Measurements from ENCODE around the gene SLC17A9. TPM values are rescaled to one million over a fixed set of nuclear protein-coding genes. Genes with fewer than 3 reads are reported as not detected.

The SLC17A9 gene
- total and polyA plus RNA-seq, 10 of the 15 experiments (the other 5 are each of a cell fraction or from before 2014, with no cell fraction given) = 0.72 to 74.1 (median 29.4) TPM

GRCh38 chr20:63014287-63014686 lies 61.8 kb downstream of the SLC17A9 start:
- Histone ChIP-seq H3K27ac (ENCODE audit: control insufficient read depth, insufficient read depth) (peak overlapping the region; percentile 24; the same call in 1 of the 2 replicates), H3K4me3 (peak overlapping the region; percentile 52; the same call in 1 of the 2 replicates), H3K9ac (ENCODE audit: control insufficient read depth, insufficient read depth, low read length) (peak overlapping the region; percentile 26), H3K36me3 (ENCODE audit: control insufficient read depth in 2 of 2, insufficient read depth in 2 of 2, low read length in 1 of 2) (no peaks in the 10 kb centered on the region; a peak in 1 of 4 replicates), H3K4me2 (ENCODE audit: control insufficient read depth, insufficient read depth) (peak overlapping the region; percentile 15; the same call in 1 of the 2 replicates), H3K79me2 (ENCODE audit: control insufficient read depth, insufficient read depth, low read length) (peaks cover 55% of the 10 kb centered on the region), H3K4me1 (ENCODE audit: control insufficient read depth, insufficient read depth, low read length) (peaks cover 30% of the 10 kb centered on the region), H2AFZ (ENCODE audit: control insufficient read depth, low read depth, low read length) (no peak overlapping the region), H3K9me3 (replicated peaks; ENCODE audit: control insufficient read depth, insufficient read depth, low read length) (peaks cover 3% of the 10 kb centered on the region), H4K20me1 (ENCODE audit: control insufficient read depth, insufficient read depth) (no peaks in the 10 kb centered on the region), H3K27me3 (replicated peaks in 1 of 2; ENCODE audit: control insufficient read depth in 2 of 2, insufficient read depth in 2 of 2, low read length in 1 of 2) (no peaks in the 10 kb centered on the region)
- FAIRE-seq = no peak
- no TSS peak for BruUV-seq (replicated peaks)
- TF ChIP-seq RBBP5 (conservative IDR thresholded peaks at IDR 0.05) (no peak), BACH1 (IDR thresholded peaks at IDR 0.05; ENCODE audit: borderline replicate concordance) (no peak), JUNB (IDR thresholded peaks at IDR 0.05) (0 out of 2 replicates have a peak, but pooled peaks have one; percentile 15), TARDBP (IDR thresholded peaks at IDR 0.05; ENCODE audit: borderline replicate concordance) (no peak), SRF (IDR thresholded peaks at IDR 0.05; ENCODE audit: low read depth in 2 of 2, low read length in 2 of 2) (0 out of 4 replicates have a peak, but pooled peaks of 1 of the 2 experiments have one; percentile 11)
- no peak for DNase-seq (ENCODE audit: low read depth, low spot score)
- ChIA-PET SMC1A (ENCODE audit: uncharacterized antibody, unreplicated experiment) (interaction anchor here (1.0 to 3.0 kb wide), 7 partner anchors 11 to 115 kb away, joined by 3 to 11 read pairs (median 3); no protein-coding TSS in a partner anchor), CTCF (interaction anchor here (1.1 to 4.1 kb wide), 4 partner anchors 11 to 43 kb away, joined by 3 to 28 read pairs (median 4); no protein-coding TSS in a partner anchor), POLR2A (interaction anchor here (1.1 to 1.8 kb wide), 3 partner anchors 11 to 96 kb away, joined by 3 to 10 read pairs (median 6); no protein-coding TSS in a partner anchor), RAD21 (ENCODE audit: unreplicated experiment) (interaction anchor here (4.2 kb wide), 1 partner anchor 60 kb away, joined by 30 read pairs; no protein-coding TSS in a partner anchor)
- intact Hi-C loops (cut with micrococcal nuclease; ENCODE audit: unreplicated experiment) = loop anchor here (5.0 kb wide), 1 partner anchor 43 kb away; no protein-coding TSS in a partner anchor
- WGBS (ENCODE audit: insufficient coverage, insufficient replicate concordance, low lambda C conversion rate, missing lambda C conversion rate) = 82% methylated on average over 11 of the region's 12 CpGs
- no peak for ATAC-seq
- in situ Hi-C loops (cut with MboI) = loop anchor here (5.0 kb wide), 1 partner anchor 37 kb away; no protein-coding TSS in a partner anchor

DNA sequence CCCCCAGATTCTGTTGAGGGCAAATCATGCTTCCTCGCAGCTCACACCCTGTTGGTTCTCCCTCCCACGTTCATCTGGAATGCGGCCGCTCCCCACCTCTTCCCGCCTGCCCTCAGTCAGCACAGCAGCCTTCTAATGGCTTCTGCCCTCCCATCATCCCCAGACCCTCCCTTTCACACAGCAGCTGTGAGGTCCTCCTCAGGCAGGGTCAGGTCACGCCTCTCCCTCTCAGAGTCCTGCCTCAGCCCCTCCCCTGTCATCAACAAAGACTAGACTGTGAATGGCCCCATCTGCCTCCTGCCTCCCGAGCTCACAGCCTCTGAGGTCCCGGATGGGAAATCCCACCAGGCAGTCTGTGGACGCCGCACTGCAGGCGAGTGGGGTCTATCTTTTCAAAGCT lies 62.2 kb downstream of the SLC17A9 start:
- in situ Hi-C loops (cut with MboI) = loop anchor here (5.0 kb wide), 1 partner anchor 37 kb away; no protein-coding TSS in a partner anchor
- ChIA-PET CTCF (interaction anchor here (1.1 to 1.5 kb wide), 4 partner anchors 11 to 201 kb away, joined by 3 to 5 read pairs (median 3); partner anchors contain the start of gene YTHDF1), SMC1A (ENCODE audit: uncharacterized antibody, unreplicated experiment) (interaction anchor here (0.7 to 3.0 kb wide), 8 partner anchors 10 to 190 kb away, joined by 3 to 11 read pairs (median 3); no protein-coding TSS in a partner anchor), RAD21 (ENCODE audit: unreplicated experiment) (interaction anchor here (1.4 kb wide), 1 partner anchor 61 kb away, joined by 5 read pairs; no protein-coding TSS in a partner anchor), POLR2A (interaction anchor here (1.1 to 1.8 kb wide), 3 partner anchors 11 to 96 kb away, joined by 3 to 10 read pairs (median 6); no protein-coding TSS in a partner anchor)
- Histone ChIP-seq H3K4me2 (ENCODE audit: control insufficient read depth, insufficient read depth) (peak overlapping the region; percentile 54), H3K36me3 (ENCODE audit: control insufficient read depth in 2 of 2, insufficient read depth in 2 of 2, low read length in 1 of 2) (no peaks in the 10 kb centered on the region; a peak in 1 of 4 replicates), H4K20me1 (ENCODE audit: control insufficient read depth, insufficient read depth) (no peaks in the 10 kb centered on the region), H3K9ac (ENCODE audit: control insufficient read depth, insufficient read depth, low read length) (peak overlapping the region; percentile 26), H3K27me3 (replicated peaks in 1 of 2; ENCODE audit: control insufficient read depth in 2 of 2, insufficient read depth in 2 of 2, low read length in 1 of 2) (no peaks in the 10 kb centered on the region), H2AFZ (ENCODE audit: control insufficient read depth, low read depth, low read length) (no peak overlapping the region), H3K79me2 (ENCODE audit: control insufficient read depth, insufficient read depth, low read length) (peaks cover 51% of the 10 kb centered on the region), H3K4me1 (ENCODE audit: control insufficient read depth, insufficient read depth, low read length) (peaks cover 30% of the 10 kb centered on the region), H3K4me3 (peak overlapping the region; percentile 52; the same call in 1 of the 2 replicates), H3K9me3 (replicated peaks; ENCODE audit: control insufficient read depth, insufficient read depth, low read length) (peaks cover 3% of the 10 kb centered on the region), H3K27ac (ENCODE audit: control insufficient read depth, insufficient read depth) (peak overlapping the region; percentile 24; the same call in 1 of the 2 replicates)
- FAIRE-seq = no peak
- no TSS peak for BruUV-seq (replicated peaks)
- 71% methylated on average over 9 of the region's 11 CpGs for WGBS (ENCODE audit: insufficient coverage, insufficient replicate concordance, low lambda C conversion rate, missing lambda C conversion rate)
- intact Hi-C loops (cut with micrococcal nuclease; ENCODE audit: unreplicated experiment) = loop anchor here (5.0 kb wide), 1 partner anchor 43 kb away; no protein-coding TSS in a partner anchor
- ATAC-seq = peak; percentile 34
- DNase-seq (ENCODE audit: low read depth, low spot score) = no peak
- TF ChIP-seq ZNF687 (IDR thresholded peaks at IDR 0.05) = no peak
- peak; percentile 37 for TF ChIP-seq POLR2A (IDR thresholded peaks at IDR 0.05; ENCODE audit: low read depth, low read length)
- no peak for TF ChIP-seq CREB1 (IDR thresholded peaks at IDR 0.05; ENCODE audit: low read depth)
- TF ChIP-seq FOXK2 (IDR thresholded peaks at IDR 0.05) = no peak
- no peak for TF ChIP-seq SIX5 (IDR thresholded peaks at IDR 0.05; ENCODE audit: low read depth, low read length, severe bottlenecking)
- no peak for TF ChIP-seq ATF7 (IDR thresholded peaks at IDR 0.05; ENCODE audit: low read depth)
- TF ChIP-seq ZNF24 (IDR thresholded peaks at IDR 0.05) = no peak
